B cell (primary cell): ENCODE results near the gene NATD1. TPM values are rescaled to one million over a fixed set of nuclear protein-coding genes. Genes with fewer than 3 reads are reported as not detected.
A peak's percentile ranks its signal among the peaks of the same experiment; 100 is the strongest.

Experiments
- ATAC-seq: fragments of 200-7000 bp; cut with Tn5 transposase; one replicate; pipeline ENCODE4 v1.10.0; 2021; ENCODE audit warnings: low read depth, mild to moderate bottlenecking, moderate number of reproducible peaks, moderate library complexity
- CTCF ChIA-PET: fragments of 350-600 bp; sonication (Branson Sonifier 250); formaldehyde crosslinking; loops from one replicate; lab custom pipeline; 2021; ENCODE audit warnings: antibody characterized with exemption, inconsistent platforms; lab: Charles Lee
- POLR2A ChIA-PET: fragments of 350-600 bp; sonication (Branson Sonifier 250); formaldehyde crosslinking; loops from one replicate; lab custom pipeline; 2021; ENCODE audit warnings: antibody characterized with exemption; lab: Charles Lee
- DNase-seq: peaks from one replicate; pipeline ENCODE4 v3.0.0; 2013
- H2AFZ ChIP-seq: 2 replicates; pipeline ENCODE4 v1.6.1; 2012; ENCODE audit warnings: mild to moderate bottlenecking, low read depth, low read length; ENCODE audit not compliant: insufficient read depth, poor library complexity, severe bottlenecking
- H3K27ac ChIP-seq, 2 donors: 1 replicate in 1 of 2; 2 replicates in 1 of 2; pipeline ENCODE4 v1.5.1; 2012 to 2013; ENCODE audit warnings: low read length in 2 of 2, mild to moderate bottlenecking in 2 of 2, moderate library complexity in 1 of 2
- H3K27me3 ChIP-seq, 4 experiments: fragments of 200-600 bp in 1 of 4; sonication (generic) in 1 of 4; replicated peaks in 1 of 4; 1 replicate in 2 of 4; 2 replicates in 2 of 4; pipeline versions ENCODE4 v1.6.1 to v1.7.0; 2013 to 2016; ENCODE audit warnings: low read length in 3 of 4, mild to moderate bottlenecking in 2 of 4, mixed read lengths in 1 of 4, moderate library complexity in 1 of 4; ENCODE audit not compliant: insufficient read depth in 4 of 4, control insufficient read depth in 3 of 4; ENCODE audit errors: control extremely low read depth in 1 of 4
- H3K36me3 ChIP-seq, 2 experiments: replicated peaks in 1 of 2; 1 replicate in 1 of 2; 2 replicates in 1 of 2; pipeline versions ENCODE4 v1.6.1 to v1.7.1; 2013; ENCODE audit warnings: low read length in 1 of 2; ENCODE audit not compliant: insufficient read depth in 2 of 2, control insufficient read depth in 1 of 2; ENCODE audit errors: control extremely low read depth in 1 of 2, extremely low read depth in 1 of 2
- H3K4me1 ChIP-seq, 2 donors: fragments of 200-600 bp in 1 of 2; sonication (generic) in 1 of 2; 1 replicate in 1 of 2; 2 replicates in 1 of 2; pipeline versions ENCODE4 v1.5.1 to v1.6.1; 2013 to 2017; ENCODE audit warnings: low read length in 2 of 2; ENCODE audit not compliant: control insufficient read depth in 2 of 2, insufficient read depth in 2 of 2
- H3K4me2 ChIP-seq: replicated peaks from 2 replicates; pipeline ENCODE3; 2012; ENCODE audit warnings: mild to moderate bottlenecking, low read depth, low read length; ENCODE audit not compliant: poor library complexity, severe bottlenecking
- H3K4me3 ChIP-seq, 5 experiments: fragments of 200-600 bp in 1 of 5; sonication (generic) in 1 of 5; 1 replicate in 3 of 5; 2 replicates in 2 of 5; pipeline versions ENCODE4 v1.5.1 to v1.7.0; 2011 to 2016; ENCODE audit warnings: low read length in 4 of 5, mild to moderate bottlenecking in 4 of 5, low read depth in 2 of 5, control low read depth in 1 of 5, moderate library complexity in 1 of 5; ENCODE audit not compliant: insufficient read depth in 1 of 5; ENCODE audit errors: control extremely low read depth in 1 of 5, extremely low read depth in 1 of 5
- H3K79me2 ChIP-seq: fragments of 200-600 bp; sonication (generic); one replicate; pipeline ENCODE4 v1.6.0; 2016; ENCODE audit warnings: low read length; ENCODE audit not compliant: control insufficient read depth, insufficient read depth
- H3K9ac ChIP-seq: fragments of 200-600 bp; sonication (generic); 2 replicates; pipeline ENCODE4 v1.6.1; 2017; ENCODE audit warnings: mild to moderate bottlenecking, low read length, moderate library complexity
- H3K9me3 ChIP-seq, 3 donors: one replicate each; pipeline versions ENCODE4 v1.6.1 to v1.7.1; 2013; ENCODE audit warnings: low read length in 2 of 3; ENCODE audit not compliant: control insufficient read depth in 2 of 3, insufficient read depth in 1 of 3; ENCODE audit errors: control extremely low read depth in 1 of 3
- H4K20me1 ChIP-seq: 2 replicates; pipeline ENCODE4 v1.6.0; 2012; ENCODE audit warnings: mild to moderate bottlenecking, low read length; ENCODE audit not compliant: insufficient read depth, control insufficient read depth, poor library complexity, severe bottlenecking
- H3K27ac Mint-ChIP-seq: one replicate; pipeline ENCODE4 v1.8.0; 2021; ENCODE audit warnings: mixed read lengths
- H3K27me3 Mint-ChIP-seq: one replicate; pipeline ENCODE4 v1.8.0; 2021; ENCODE audit warnings: mixed read lengths
- H3K4me1 Mint-ChIP-seq: one replicate; pipeline ENCODE4 v1.8.0; 2021; ENCODE audit warnings: mixed read lengths
- H3K4me3 Mint-ChIP-seq: one replicate; pipeline ENCODE4 v1.8.0; 2021; ENCODE audit warnings: mixed read lengths
- H3K9me3 Mint-ChIP-seq: one replicate; pipeline ENCODE4 v1.8.0; 2022; ENCODE audit warnings: mixed read lengths; ENCODE audit not compliant: insufficient read depth
- CTCF ChIP-seq: fragments of 200-600 bp; IDR thresholded peaks from one replicate; pipeline ENCODE4 v1.8.0; 2022; ENCODE audit warnings: antibody characterized with exemption, mild to moderate bottlenecking
- EZH2 ChIP-seq: IDR thresholded peaks from 2 replicates; pipeline ENCODE4 v1.6.1; 2012; ENCODE audit warnings: borderline replicate concordance, low read depth, mild to moderate bottlenecking, moderate library complexity, low read length; ENCODE audit not compliant: insufficient read depth, poor library complexity, severe bottlenecking
- WGBS: methylation state at CpG from one replicate; pipeline ENCODE4 v1.1.5; 2013; ENCODE audit warnings: missing lambda C conversion rate; ENCODE audit not compliant: insufficient coverage; 5-methylcytosine and 5-hydroxymethylcytosine counted together
- intact Hi-C: fragments of 100-400 bp; cut with micrococcal nuclease; formaldehyde crosslinking; loops from one replicate; pipeline ENCODE4 v1.10.0; 2022
- polyA plus RNA-seq: library from polyadenylated mRNA; depleted of rRNA; stranded (reverse); fragments of >200 nt; gene quantifications from 2 replicates; pipeline ENCODE4 v1.2.3, GENCODE V29; 2012
- total RNA-seq, 2 donors: library from RNA; stranded (reverse); fragments of 120-200 nt in 1 of 2; gene quantifications; 1 replicate in 1 of 2; 2 replicates in 1 of 2; pipeline versions ENCODE4 v1.2.3 to v1.2.4, GENCODE V29; 2013 to 2022

NATD1 gene
- total and polyA plus RNA-seq, 2 donors (not counting 1 experiment from before 2014, with no cell fraction given) = 2.0 to 6.7 TPM

DNA sequence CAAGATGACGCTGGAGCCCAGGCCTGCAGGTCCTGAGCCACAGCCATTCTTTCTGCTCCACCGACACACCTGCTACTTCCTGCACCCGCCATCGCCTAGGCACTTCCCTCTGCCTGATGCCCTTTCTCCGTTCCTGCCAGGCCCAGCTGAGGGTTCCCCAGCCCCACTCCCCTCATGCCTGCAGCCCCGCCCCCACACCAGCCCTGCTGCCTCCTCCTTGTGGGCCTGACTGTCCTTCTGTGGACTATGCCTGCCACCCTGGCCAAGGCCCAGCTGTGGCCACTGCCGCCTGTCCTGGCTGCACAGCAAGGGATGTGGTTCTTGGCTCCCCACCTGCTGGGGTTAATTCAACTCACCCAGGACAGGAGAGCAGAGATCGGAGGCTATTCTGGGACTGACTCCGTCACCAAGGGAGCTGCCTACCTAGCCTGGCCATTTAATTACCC, 7.5 kb downstream of the NATD1 start:
- no peak for TF ChIP-seq CTCF
- no peak for TF ChIP-seq EZH2
- Mint-ChIP-seq H3K4me1 (peaks cover 8% of the 10 kb centered on the region), H3K9me3 (no peaks in the 10 kb centered on the region), H3K27ac (no peak overlapping the region), H3K4me3 (no peak overlapping the region), H3K27me3 (no peaks in the 10 kb centered on the region)
- Histone ChIP-seq H2AFZ (peak overlapping the region; percentile 10), H3K27me3 (no peaks in the 10 kb centered on the region), H4K20me1 (no peaks in the 10 kb centered on the region), H3K4me1 (peaks cover 0 to 3% of the 10 kb centered on the region in 2 donors), H3K27ac (no peak overlapping the region), H3K9me3 (peaks cover 0 to 2% (median 0%) of the 10 kb centered on the region in 3 donors), H3K4me3 (no peak overlapping the region), H3K9ac (no peak overlapping the region), H3K79me2 (no peaks in the 10 kb centered on the region), H3K36me3 (peaks cover 0 to 2% of the 10 kb centered on the region in 2 experiments), H3K4me2 (no peak overlapping the region)
- WGBS = 43% methylated on average over 9 of the region's 9 CpGs
- intact Hi-C loops = no loop called here
- ChIA-PET CTCF (no interaction called here), POLR2A (no interaction called here)
- ATAC-seq (no peak), DNase-seq (no peak)

- no peaks in the 10 kb centered on the region for H3K27me3 Mint-ChIP-seq
- TF ChIP-seq EZH2 (no peak), CTCF (no peak)
- no peak overlapping the region for H3K27ac Mint-ChIP-seq
- no peak overlapping the region for H2AFZ ChIP-seq
- H3K9me3 ChIP-seq = peaks cover 0 to 2% (median 0%) of the 10 kb centered on the region in 3 donors
- no peak overlapping the region for H3K27ac ChIP-seq
- no peak overlapping the region for H3K4me3 Mint-ChIP-seq
- H3K4me3 ChIP-seq = no peak overlapping the region
- WGBS = 90% methylated on average over 21 of the region's 23 CpGs
- intact Hi-C loops = no loop called here
- H3K4me1 ChIP-seq = peaks cover 0 to 3% of the 10 kb centered on the region in 2 donors
- ATAC-seq = no peak
- H4K20me1 ChIP-seq = no peaks in the 10 kb centered on the region
- H3K36me3 ChIP-seq = peaks cover 0 to 2% of the 10 kb centered on the region in 2 experiments
- peaks cover 5% of the 10 kb centered on the region for H3K4me1 Mint-ChIP-seq
- DNase-seq = no peak
- no peak overlapping the region for H3K9ac ChIP-seq
- H3K79me2 ChIP-seq = no peaks in the 10 kb centered on the region
- POLR2A ChIA-PET = no interaction called here
- no peak overlapping the region for H3K4me2 ChIP-seq
- no peaks in the 10 kb centered on the region for H3K9me3 Mint-ChIP-seq
- no peaks in the 10 kb centered on the region for H3K27me3 ChIP-seq
- CTCF ChIA-PET = no interaction called here
Observed at GRCh38 chr17:21243516-21244303, 9.5 kb downstream of the NATD1 start.
